ENCODE measurements around the gene BAK1. TPM values are rescaled to one million over a fixed set of nuclear protein-coding genes. Genes with fewer than 3 reads are reported as not detected.
"Not testable (repeated sequence)": the region's sequence is repeated elsewhere in the genome, so short reads cannot be mapped to it uniquely, and the experiment has no call there.

The BAK1 gene
- total and polyA plus RNA-seq, 2 donors (not counting 1 experiment from before 2014, with no cell fraction given) = 12.9 to 13.0 TPM

- Histone ChIP-seq H3K27me3 (ENCODE audit: control insufficient read depth, insufficient read depth, low read length) (no peaks in the 10 kb centered on the region), H2AFZ (ENCODE audit: low read length) (no peak overlapping the region), H3K9ac (ENCODE audit: insufficient read depth, low read length) (no peak overlapping the region), H3K79me2 (ENCODE audit: control insufficient read depth, insufficient read depth, low read length) (no peaks in the 10 kb centered on the region), H3K4me3 (replicated peaks in 1 of 4; ENCODE audit: control extremely low read depth in 1 of 4, insufficient read depth in 1 of 4, low read depth in 3 of 4, low read length in 4 of 4) (no peak overlapping the region), H3K36me3 (ENCODE audit: control insufficient read depth, insufficient read depth, low read length) (no peaks in the 10 kb centered on the region), H3K4me1 (ENCODE audit: control insufficient read depth, extremely low read depth, insufficient read depth, low read length) (no peaks in the 10 kb centered on the region), H3K9me3 (ENCODE audit: control insufficient read depth, insufficient read depth, low read depth, low read length) (no peaks in the 10 kb centered on the region), H3K27ac (ENCODE audit: insufficient read depth, low read length) (no peak overlapping the region), H4K20me1 (ENCODE audit: control insufficient read depth, extremely low read depth, insufficient read depth, low read length) (no peaks in the 10 kb centered on the region), H3K4me2 (ENCODE audit: extremely low read depth, insufficient read depth, low read length) (no peak overlapping the region)
- no peak for TF ChIP-seq CTCF (conservative IDR thresholded peaks at IDR 0.05 in 1 of 2, IDR thresholded peaks at IDR 0.05 in 1 of 2; ENCODE audit: low read depth in 1 of 2, low read length in 2 of 2)
- TF ChIP-seq EZH2 (IDR thresholded peaks at IDR 0.05; ENCODE audit: low read length, missing control alignments) = no peak
- DNase-seq (ENCODE audit: low read depth in 2 of 2) = no peak
Measured at GRCh38 chr6:33558801-33559200, 21.3 kb downstream of the BAK1 start.

- Histone ChIP-seq H3K4me1 (ENCODE audit: control insufficient read depth, extremely low read depth, insufficient read depth, low read length) (no peaks in the 10 kb centered on the region), H3K36me3 (ENCODE audit: control insufficient read depth, insufficient read depth, low read length) (no peaks in the 10 kb centered on the region)
- no peak for DNase-seq (ENCODE audit: low read depth in 2 of 2)
Measured at GRCh38 chr6:33557376-33557775, 22.7 kb downstream of the BAK1 start.

GRCh38 chr6:33552883-33553282, 27.2 kb downstream of the BAK1 start:
- not testable (repeated sequence) for H2AFZ ChIP-seq (ENCODE audit: low read length); H3K4me2 ChIP-seq (ENCODE audit: extremely low read depth, insufficient read depth, low read length); H3K27ac ChIP-seq (ENCODE audit: insufficient read depth, low read length); H3K79me2 ChIP-seq (ENCODE audit: control insufficient read depth, insufficient read depth, low read length); H3K9me3 ChIP-seq (ENCODE audit: control insufficient read depth, insufficient read depth, low read depth, low read length); H3K36me3 ChIP-seq (ENCODE audit: control insufficient read depth, insufficient read depth, low read length); H3K4me1 ChIP-seq (ENCODE audit: control insufficient read depth, extremely low read depth, insufficient read depth, low read length); DNase-seq (ENCODE audit: low read depth in 2 of 2); H4K20me1 ChIP-seq (ENCODE audit: control insufficient read depth, extremely low read depth, insufficient read depth, low read length); H3K9ac ChIP-seq (ENCODE audit: insufficient read depth, low read length); H3K27me3 ChIP-seq (ENCODE audit: control insufficient read depth, insufficient read depth, low read length); H3K4me3 ChIP-seq (replicated peaks in 1 of 4; ENCODE audit: control extremely low read depth in 1 of 4, insufficient read depth in 1 of 4, low read depth in 3 of 4, low read length in 4 of 4)

More at GRCh38 chr6:33557376-33557775, 22.7 kb downstream of the BAK1 start:
- H3K9me3 ChIP-seq (ENCODE audit: control insufficient read depth, insufficient read depth, low read depth, low read length) = no peaks in the 10 kb centered on the region
- no peak overlapping the region for H3K27ac ChIP-seq (ENCODE audit: insufficient read depth, low read length)
- H3K79me2 ChIP-seq (ENCODE audit: control insufficient read depth, insufficient read depth, low read length) = no peaks in the 10 kb centered on the region
- H4K20me1 ChIP-seq (ENCODE audit: control insufficient read depth, extremely low read depth, insufficient read depth, low read length) = no peaks in the 10 kb centered on the region
- no peak overlapping the region for H3K9ac ChIP-seq (ENCODE audit: insufficient read depth, low read length)
- no peak overlapping the region for H2AFZ ChIP-seq (ENCODE audit: low read length)
- no peak overlapping the region for H3K4me3 ChIP-seq (replicated peaks in 1 of 4; ENCODE audit: control extremely low read depth in 1 of 4, insufficient read depth in 1 of 4, low read depth in 3 of 4, low read length in 4 of 4)
- H3K27me3 ChIP-seq (ENCODE audit: control insufficient read depth, insufficient read depth, low read length) = no peaks in the 10 kb centered on the region
- no peak overlapping the region for H3K4me2 ChIP-seq (ENCODE audit: extremely low read depth, insufficient read depth, low read length)
- TF ChIP-seq CTCF (conservative IDR thresholded peaks at IDR 0.05 in 1 of 2, IDR thresholded peaks at IDR 0.05 in 1 of 2; ENCODE audit: low read depth in 1 of 2, low read length in 2 of 2) = no peak
- no peak for TF ChIP-seq EZH2 (IDR thresholded peaks at IDR 0.05; ENCODE audit: low read length, missing control alignments)
